Natural killer cell (primary cell): ENCODE measurements around the gene ABCG4. TPM values are rescaled to one million over a fixed set of nuclear protein-coding genes. Genes with fewer than 3 reads are reported as not detected.

Experiments used
- ATAC-seq, 3 donors: fragments of 150-1000 bp in 2 of 3; fragments of 200-7000 bp in 1 of 3; cut with Tn5 transposase; 1 replicate in 1 of 3; 2 replicates in 2 of 3; pipeline ENCODE4 v1.10.0; 2021; ENCODE audit warnings: mild to moderate bottlenecking in 2 of 3, moderate library complexity in 2 of 3
- DNase-seq, 2 donors: peaks; one replicate each; pipeline versions ENCODE4 v3.0.0 to v3.0.0-alpha.2; 2013 to 2021; ENCODE audit warnings: mixed read lengths in 1 of 2
- H3K27ac ChIP-seq: one replicate; pipeline ENCODE4 v1.5.1; 2013; ENCODE audit warnings: mild to moderate bottlenecking, low read length
- H3K27me3 ChIP-seq: one replicate; pipeline ENCODE4 v1.6.1; 2013; ENCODE audit warnings: low read length; ENCODE audit not compliant: control insufficient read depth, insufficient read depth
- H3K36me3 ChIP-seq: one replicate; pipeline ENCODE4 v1.6.1; 2013; ENCODE audit warnings: low read length; ENCODE audit not compliant: control insufficient read depth, insufficient read depth
- H3K4me1 ChIP-seq: one replicate; pipeline ENCODE4 v1.6.1; 2013; ENCODE audit warnings: low read length; ENCODE audit not compliant: control insufficient read depth, insufficient read depth
- H3K4me3 ChIP-seq: one replicate; pipeline ENCODE4 v1.5.1; 2013; ENCODE audit warnings: low read length
- H3K9me3 ChIP-seq: one replicate; pipeline ENCODE4 v1.6.1; 2013; ENCODE audit warnings: low read length; ENCODE audit not compliant: control insufficient read depth, insufficient read depth
- H3K27ac Mint-ChIP-seq, 2 donors: one replicate each; pipeline ENCODE4 v1.8.0; 2022; ENCODE audit warnings: mild to moderate bottlenecking in 2 of 2, mixed read lengths in 2 of 2, moderate library complexity in 1 of 2
- H3K27me3 Mint-ChIP-seq, 2 donors: one replicate each; pipeline ENCODE4 v1.8.0; 2022; ENCODE audit warnings: low read depth in 2 of 2, mixed read lengths in 2 of 2
- H3K36me3 Mint-ChIP-seq: one replicate; pipeline ENCODE4 v1.8.0; 2022; ENCODE audit warnings: mixed read lengths
- H3K4me1 Mint-ChIP-seq, 2 donors: one replicate each; pipeline ENCODE4 v1.8.0; 2022; ENCODE audit warnings: mixed read lengths in 2 of 2
- H3K4me3 Mint-ChIP-seq: one replicate; pipeline ENCODE4 v1.8.0; 2022; ENCODE audit warnings: mild to moderate bottlenecking, moderate library complexity, mixed read lengths
- H3K9me3 Mint-ChIP-seq, 2 donors: one replicate each; pipeline ENCODE4 v1.8.0; 2022; ENCODE audit warnings: mixed read lengths in 2 of 2
- CTCF ChIP-seq: fragments of 200-600 bp; IDR thresholded peaks from one replicate; pipeline ENCODE4 v1.8.0; 2022; ENCODE audit warnings: antibody characterized with exemption
- WGBS: methylation state at CpG from one replicate; pipeline ENCODE4 v1.1.7; 2013; ENCODE audit warnings: missing lambda C conversion rate; ENCODE audit not compliant: insufficient coverage; 5-methylcytosine and 5-hydroxymethylcytosine counted together
- intact Hi-C: fragments of 100-400 bp; cut with micrococcal nuclease; formaldehyde crosslinking; loops from one replicate; pipeline ENCODE4 v1.14.2; 2022
- total RNA-seq, 4 donors: library from RNA; stranded (reverse); fragments of 120-200 nt in 1 of 4; gene quantifications; one replicate each; pipeline versions ENCODE4 v1.2.3 to v1.2.4, GENCODE V29; 2013 to 2022

The ABCG4 gene
- total RNA-seq, 3 donors from 2014 or later (not counting 1 experiment from before 2014, with no cell fraction given): 0.09 TPM; not detected in 2

- Mint-ChIP-seq H3K27me3 (peaks cover 40 to 43% of the 10 kb centered on the region in 2 donors), H3K27ac (no peak overlapping the region), H3K4me1 (peaks cover 0 to 16% of the 10 kb centered on the region in 2 donors), H3K9me3 (no peaks in the 10 kb centered on the region), H3K36me3 (no peaks in the 10 kb centered on the region), H3K4me3 (no peak overlapping the region)
- Histone ChIP-seq H3K27ac (no peak overlapping the region), H3K36me3 (no peaks in the 10 kb centered on the region), H3K4me3 (no peak overlapping the region), H3K4me1 (peaks cover 13% of the 10 kb centered on the region), H3K9me3 (no peaks in the 10 kb centered on the region), H3K27me3 (peaks cover 17% of the 10 kb centered on the region)
- intact Hi-C loops: no loop called here
- ATAC-seq: peak; percentile 73 to 78 (median 76)
- 49% methylated on average over 4 of the region's 7 CpGs for WGBS
- DNase-seq: peak in 1 of 2 donors; percentile 51
- no peak for TF ChIP-seq CTCF
Observed at GRCh38 chr11:119144825-119145486, 3.9 kb upstream of the ABCG4 start.

GRCh38 chr11:119145551-119145950, 3.3 kb upstream of the ABCG4 start:
- ATAC-seq: no peak
- Histone ChIP-seq H3K9me3 (no peaks in the 10 kb centered on the region), H3K27me3 (peaks cover 23% of the 10 kb centered on the region), H3K27ac (no peak overlapping the region), H3K4me1 (peaks cover 13% of the 10 kb centered on the region), H3K4me3 (no peak overlapping the region), H3K36me3 (no peaks in the 10 kb centered on the region)
- no peak for DNase-seq
- Mint-ChIP-seq H3K9me3 (no peaks in the 10 kb centered on the region), H3K27ac (no peak overlapping the region), H3K27me3 (peaks cover 43 to 44% of the 10 kb centered on the region in 2 donors), H3K4me3 (no peak overlapping the region), H3K4me1 (peaks cover 0 to 16% of the 10 kb centered on the region in 2 donors), H3K36me3 (no peaks in the 10 kb centered on the region)
- WGBS: 65% methylated on average over 3 of the region's 3 CpGs
- TF ChIP-seq CTCF: no peak
- intact Hi-C loops: no loop called here

GRCh38 chr11:119147604-119148333, 1.1 kb upstream of the ABCG4 start:
- no peak overlapping the region for H3K4me3 ChIP-seq
- H3K27me3 Mint-ChIP-seq: peaks cover 48 to 64% of the 10 kb centered on the region in 2 donors

More at GRCh38 chr11:119147604-119148333, 1.1 kb upstream of the ABCG4 start:
- H3K36me3 Mint-ChIP-seq: no peaks in the 10 kb centered on the region
- H3K27me3 ChIP-seq: peaks cover 23% of the 10 kb centered on the region
- H3K36me3 ChIP-seq: no peaks in the 10 kb centered on the region
- H3K27ac ChIP-seq: no peak overlapping the region
- WGBS: 37% methylated on average over 5 of the region's 6 CpGs
- ATAC-seq: no peak
- no peak for TF ChIP-seq CTCF
- peaks cover 0 to 16% of the 10 kb centered on the region in 2 donors for H3K4me1 Mint-ChIP-seq
- H3K9me3 ChIP-seq: no peaks in the 10 kb centered on the region
- no peak overlapping the region for H3K27ac Mint-ChIP-seq
- intact Hi-C loops: no loop called here
- DNase-seq: peak in 1 of 2 donors; percentile 43
- peaks cover 13% of the 10 kb centered on the region for H3K4me1 ChIP-seq
- peak overlapping the region; percentile 67 for H3K4me3 Mint-ChIP-seq
- no peaks in the 10 kb centered on the region for H3K9me3 Mint-ChIP-seq
